HUDEP-2 (cell line): ENCODE measurements around the gene FHL3.

ENCODE experiments used
- DNase-seq, 76 experiments: peaks; one replicate each; lab custom pipeline; 2025; ENCODE audit not compliant: unreplicated experiment in 76 of 76; lab: John Stamatoyannopoulos, UW

FHL3 gene

DNA sequence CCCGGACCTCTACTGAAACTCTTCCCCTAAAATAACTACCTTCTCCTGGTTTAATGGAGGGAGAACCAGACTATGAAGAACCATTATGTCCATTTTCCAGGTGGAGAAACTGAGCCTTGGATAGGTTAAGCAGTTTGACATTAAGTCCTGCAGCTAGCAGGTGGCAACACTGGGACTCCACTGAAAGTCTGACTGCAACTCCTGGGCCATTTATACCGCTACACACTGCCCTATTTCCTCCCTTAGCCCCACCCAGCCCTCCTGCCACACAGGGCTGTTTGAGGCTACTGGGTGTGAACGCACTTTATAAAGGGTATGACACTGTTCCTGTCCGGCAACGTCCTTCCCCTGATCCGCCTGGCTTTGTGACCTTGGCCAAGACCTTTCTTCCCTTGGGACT is 58.0 kb downstream of the FHL3 start:
- peak in 11 of 76 experiments; percentile 4 to 44 (median 11) for DNase-seq
